NOMO-1 treated with dmso at 0.1 percent for 144 hours (cell line): ENCODE data around the gene C1orf232.

Source experiments
- DNase-seq: peaks from one replicate; lab custom pipeline; 2025; ENCODE audit not compliant: unreplicated experiment; lab: John Stamatoyannopoulos, UW

The C1orf232 gene

GRCh38 chr1:26158271-26158907, 10.4 kb downstream of the C1orf232 start:
- no peak for DNase-seq

- no peak for DNase-seq
These were observed 12.3 kb downstream of the C1orf232 start for GRCh38 chr1:26156285-26157038.

- no peak for DNase-seq
These were observed 13.1 kb downstream of the C1orf232 start for GRCh38 chr1:26155370-26156284.

- DNase-seq = no peak
These were observed 14.0 kb downstream of the C1orf232 start for GRCh38 chr1:26154750-26155149.

GRCh38 chr1:26153966-26154532, 14.7 kb downstream of the C1orf232 start:
- no peak for DNase-seq

GRCh38 chr1:26148887-26149286, 19.9 kb downstream of the C1orf232 start:
- no peak for DNase-seq

GRCh38 chr1:26145960-26146294, 22.8 kb downstream of the C1orf232 start:
- DNase-seq = no peak

GRCh38 chr1:26145041-26145959, 23.5 kb downstream of the C1orf232 start:
- DNase-seq = no peak

- no peak for DNase-seq
These were observed 26.6 kb downstream of the C1orf232 start for GRCh38 chr1:26142159-26142558.

- no peak for DNase-seq
These were observed 29.7 kb downstream of the C1orf232 start for GRCh38 chr1:26138974-26139558.

GRCh38 chr1:26134466-26134865, 34.3 kb downstream of the C1orf232 start:
- no peak for DNase-seq

GRCh38 chr1:26132834-26133167, 36.0 kb downstream of the C1orf232 start:
- no peak for DNase-seq

- no peak for DNase-seq
These were observed 36.5 kb downstream of the C1orf232 start for GRCh38 chr1:26132128-26132833.

GRCh38 chr1:26130695-26131094, 38.1 kb downstream of the C1orf232 start:
- DNase-seq = no peak

GRCh38 chr1:26129778-26130177, 39.0 kb downstream of the C1orf232 start:
- no peak for DNase-seq

- no peak for DNase-seq
These were observed 41.3 kb downstream of the C1orf232 start for GRCh38 chr1:26127235-26128163.

- DNase-seq = peak; percentile 90
These were observed 42.3 kb downstream of the C1orf232 start for GRCh38 chr1:26126321-26127084.

GRCh38 chr1:26125946-26126320, 42.8 kb downstream of the C1orf232 start:
- DNase-seq = no peak
